Activated CD4-positive, alpha-beta T cell treated with anti-CD3 and anti-CD28 coated beads, Interleukin-2, amount 50 U/mL, for 16 hours (primary cell): ENCODE results near the gene GRIN2D.
A peak's percentile ranks its signal among the peaks of the same experiment; 100 is the strongest.
"Not testable (repeated sequence)": the region's sequence is repeated elsewhere in the genome, so short reads cannot be mapped to it uniquely, and the experiment has no call there.

Experiments
- DNase-seq: peaks from one replicate; pipeline ENCODE4 v3.0.0-alpha.2; 2020

GRIN2D gene

GRCh38 chr19:48393559-48394330 is at the start of gene GRIN2D:
TSS of gene GRIN2D (plus strand) at chr19:48393668. CDS start at chr19:48398393, 4,725 bp downstream.
- DNase-seq, result no peak

GRCh38 chr19:48344892-48345291 is 48.6 kb upstream of the GRIN2D start:
- no peak for DNase-seq

GRCh38 chr19:48346191-48346590 is 47.3 kb upstream of the GRIN2D start:
- DNase-seq, result no peak

- DNase-seq, result no peak
Observed at GRCh38 chr19:48348045-48348444, 45.4 kb upstream of the GRIN2D start.

GRCh38 chr19:48348737-48349136 is 44.7 kb upstream of the GRIN2D start:
- no peak for DNase-seq

- DNase-seq, result no peak
Observed at GRCh38 chr19:48350856-48351255, 42.6 kb upstream of the GRIN2D start.

- DNase-seq, result peak; percentile 85
Observed at GRCh38 chr19:48351341-48351752, 42.1 kb upstream of the GRIN2D start.

GRCh38 chr19:48353677-48354076 is 39.8 kb upstream of the GRIN2D start:
- no peak for DNase-seq

- DNase-seq, result no peak
Observed at GRCh38 chr19:48354332-48354992, 39.0 kb upstream of the GRIN2D start.

- DNase-seq, result no peak
Observed at GRCh38 chr19:48355365-48355954, 38.0 kb upstream of the GRIN2D start.

GRCh38 chr19:48359123-48359522 is 34.3 kb upstream of the GRIN2D start:
- DNase-seq, result no peak

GRCh38 chr19:48361912-48362311 is 31.6 kb upstream of the GRIN2D start:
- no peak for DNase-seq

- DNase-seq, result peak; percentile 96
Observed at GRCh38 chr19:48362716-48363499, 30.6 kb upstream of the GRIN2D start.

GRCh38 chr19:48363500-48363809 is 30.0 kb upstream of the GRIN2D start:
- no peak for DNase-seq

- DNase-seq, result peak; percentile 100
Observed at GRCh38 chr19:48363810-48364597, 29.5 kb upstream of the GRIN2D start, which contains the start of the genes SYNGR4 and TMEM143. TSS of gene SYNGR4 (plus strand) at chr19:48364367. CDS start at chr19:48365843, 1,476 bp downstream. TSS of gene TMEM143 (minus strand) at chr19:48363940. CDS start at chr19:48363920, 20 bp downstream.

GRCh38 chr19:48364598-48365348 is 28.7 kb upstream of the GRIN2D start:
- DNase-seq, result no peak

- DNase-seq, result no peak
Observed at GRCh38 chr19:48365602-48366001, 27.9 kb upstream of the GRIN2D start.

- no peak for DNase-seq
Observed at GRCh38 chr19:48367855-48368254, 25.6 kb upstream of the GRIN2D start.

GRCh38 chr19:48368936-48369335 is 24.5 kb upstream of the GRIN2D start:
- DNase-seq, result no peak

- no peak for DNase-seq
Observed at GRCh38 chr19:48370955-48371354, 22.5 kb upstream of the GRIN2D start.

GRCh38 chr19:48371367-48371766 is 22.1 kb upstream of the GRIN2D start:
- DNase-seq, result no peak

GRCh38 chr19:48371771-48372170 is 21.7 kb upstream of the GRIN2D start:
- DNase-seq, result not testable (repeated sequence)
